GM18511 (cell line): ENCODE data around the gene TMEM86B.

Experiments used
- ATAC-seq: cut with Tn5 transposase; IDR thresholded peaks from one replicate; pipeline ENCODE4 v1.9.1; 2021; ENCODE audit warnings: mild to moderate bottlenecking, moderate library complexity; ENCODE audit not compliant: unreplicated experiment

TMEM86B gene, protein sequence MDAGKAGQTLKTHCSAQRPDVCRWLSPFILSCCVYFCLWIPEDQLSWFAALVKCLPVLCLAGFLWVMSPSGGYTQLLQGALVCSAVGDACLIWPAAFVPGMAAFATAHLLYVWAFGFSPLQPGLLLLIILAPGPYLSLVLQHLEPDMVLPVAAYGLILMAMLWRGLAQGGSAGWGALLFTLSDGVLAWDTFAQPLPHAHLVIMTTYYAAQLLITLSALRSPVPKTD

GRCh38 chr19:55228403-55229031 is at the start of gene TMEM86B:
TMEM86B (minus strand) TSS chr19:55228763; CDS start chr19:55228741, 22 bp downstream.
- ATAC-seq: no peak

- ATAC-seq: no peak
These were observed 48.9 kb upstream of the TMEM86B start for GRCh38 chr19:55277494-55277893.

- peak; percentile 17 for ATAC-seq
These were observed 48.3 kb upstream of the TMEM86B start for GRCh38 chr19:55276720-55277430.

DNA sequence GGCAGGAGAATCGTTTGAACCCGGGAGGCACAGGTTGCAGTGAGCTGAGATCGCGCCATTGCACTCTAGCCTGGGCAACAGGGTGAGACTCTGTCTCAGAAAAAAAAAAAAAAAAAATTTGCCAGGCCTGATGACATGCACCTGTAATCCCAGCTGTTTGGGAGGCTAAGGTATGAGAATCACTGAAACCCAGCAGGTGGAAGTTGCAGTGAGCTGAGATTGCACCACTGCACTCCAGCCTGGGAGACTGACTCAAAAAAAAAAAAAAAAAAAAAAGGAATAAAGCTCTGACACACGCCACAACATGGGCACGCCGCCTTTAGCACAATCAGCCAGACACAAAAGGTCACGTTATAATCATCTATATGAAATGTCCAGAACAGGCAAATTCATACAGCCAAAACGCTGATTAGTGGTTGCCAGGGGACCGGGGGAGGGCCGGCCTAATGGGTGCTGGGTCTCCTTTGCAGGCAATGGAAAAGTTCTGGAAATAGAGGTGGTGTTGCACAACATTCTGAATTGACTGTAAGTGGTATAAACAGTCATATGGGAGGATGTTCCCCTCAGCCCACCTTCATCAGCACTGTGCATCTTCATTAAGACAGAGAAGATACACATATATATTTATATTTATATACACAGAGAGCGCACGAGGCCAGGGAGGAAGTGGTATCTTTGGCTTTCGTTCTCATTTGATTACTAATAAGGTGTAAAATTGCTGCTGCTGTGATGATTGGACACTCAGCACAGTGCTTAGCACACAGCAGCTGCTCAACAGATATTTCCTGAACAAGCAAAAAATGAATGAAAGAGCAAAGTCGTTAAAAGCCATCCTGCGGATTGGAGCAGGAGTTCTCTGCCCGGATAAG is 47.5 kb upstream of the TMEM86B start:
- peak; percentile 75 for ATAC-seq

GRCh38 chr19:55273978-55274707 is 45.6 kb upstream of the TMEM86B start:
- no peak for ATAC-seq

- no peak for ATAC-seq
These were observed 43.6 kb upstream of the TMEM86B start for GRCh38 chr19:55272142-55272541.

DNA sequence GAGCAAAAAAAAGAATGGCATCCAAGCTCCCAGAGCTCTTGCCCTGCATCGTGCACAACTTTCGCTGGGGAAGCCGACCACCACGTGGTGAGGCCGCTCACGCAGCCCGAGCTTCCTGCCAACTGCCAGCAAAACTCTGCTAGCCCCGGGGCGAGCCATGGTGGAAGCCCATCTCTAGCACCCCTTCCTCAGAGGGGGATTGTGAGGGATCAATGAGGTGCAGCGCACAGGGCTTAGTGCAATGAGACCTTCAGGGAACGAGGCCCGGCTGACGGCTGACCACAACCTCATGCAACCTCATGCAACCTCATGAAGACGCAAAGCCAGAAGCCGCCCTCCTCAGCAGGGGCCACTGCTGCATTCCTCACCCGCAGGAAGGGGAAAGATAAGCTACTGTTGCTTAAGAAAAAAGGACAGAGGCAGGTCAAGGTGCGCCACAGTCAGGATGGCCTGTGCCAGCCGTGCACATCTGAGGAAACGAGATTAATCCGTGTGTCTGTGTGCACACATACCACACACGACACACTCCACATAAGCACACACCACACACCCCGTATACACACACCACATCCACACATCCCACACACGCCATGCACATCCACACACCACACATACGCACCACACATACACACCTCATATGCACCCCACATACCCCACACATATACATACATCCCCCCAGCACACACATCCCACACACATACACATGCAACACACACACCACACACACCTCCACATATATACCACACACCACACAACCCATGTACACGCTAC is 41.8 kb upstream of the TMEM86B start:
- no peak for ATAC-seq

- ATAC-seq: no peak
These were observed 40.7 kb upstream of the TMEM86B start for GRCh38 chr19:55269299-55269698.

GRCh38 chr19:55266840-55267239 is 38.3 kb upstream of the TMEM86B start:
- ATAC-seq: no peak

DNA sequence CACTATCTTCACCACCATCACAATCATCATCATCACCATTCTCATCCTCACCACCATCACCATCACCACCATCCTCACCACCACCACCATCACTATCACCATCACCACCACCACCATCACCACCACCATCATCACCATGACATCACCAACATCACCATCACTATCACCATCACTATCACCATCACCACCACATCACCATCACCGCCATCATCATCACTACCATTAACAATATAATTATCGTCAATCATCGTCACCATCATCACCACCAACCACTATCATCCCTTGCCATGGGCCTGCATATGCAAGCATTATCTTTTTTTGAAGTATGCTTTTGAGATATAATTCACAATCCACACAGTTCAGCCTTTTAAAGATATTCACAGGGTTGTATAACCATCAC is 37.8 kb upstream of the TMEM86B start:
- ATAC-seq: no peak

DNA sequence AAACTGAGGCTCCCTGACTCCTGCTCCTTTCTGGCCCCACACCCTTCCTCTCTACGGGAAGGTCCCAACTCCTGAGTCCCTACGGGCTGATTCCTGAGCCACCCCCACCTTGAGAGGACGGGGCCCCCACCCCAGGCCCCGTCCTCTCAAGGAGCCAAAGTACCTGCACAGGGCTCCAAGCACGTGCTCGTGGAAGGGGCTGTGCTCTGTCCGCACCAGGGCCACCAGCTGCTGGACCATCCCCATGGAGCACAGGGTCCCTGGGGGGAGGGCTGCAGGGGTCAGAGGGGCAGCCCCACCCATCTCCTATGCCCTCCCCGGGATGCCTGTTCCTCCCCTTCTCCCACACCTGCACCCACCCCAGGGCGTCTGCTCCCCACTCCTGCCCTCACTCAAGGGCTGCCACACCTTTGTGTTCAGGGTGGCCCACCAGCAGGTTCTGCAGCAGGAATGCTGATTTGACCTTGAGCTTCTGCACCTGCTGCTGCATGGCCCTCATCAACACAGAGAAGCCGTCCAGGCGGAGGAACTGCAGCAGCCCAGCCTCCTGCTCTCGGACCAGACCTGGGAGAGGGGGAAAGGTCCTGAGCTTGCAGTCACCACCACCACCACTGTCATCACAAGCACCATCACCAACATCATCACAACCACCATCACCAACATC is 37.3 kb upstream of the TMEM86B start:
- no peak for ATAC-seq

DNA sequence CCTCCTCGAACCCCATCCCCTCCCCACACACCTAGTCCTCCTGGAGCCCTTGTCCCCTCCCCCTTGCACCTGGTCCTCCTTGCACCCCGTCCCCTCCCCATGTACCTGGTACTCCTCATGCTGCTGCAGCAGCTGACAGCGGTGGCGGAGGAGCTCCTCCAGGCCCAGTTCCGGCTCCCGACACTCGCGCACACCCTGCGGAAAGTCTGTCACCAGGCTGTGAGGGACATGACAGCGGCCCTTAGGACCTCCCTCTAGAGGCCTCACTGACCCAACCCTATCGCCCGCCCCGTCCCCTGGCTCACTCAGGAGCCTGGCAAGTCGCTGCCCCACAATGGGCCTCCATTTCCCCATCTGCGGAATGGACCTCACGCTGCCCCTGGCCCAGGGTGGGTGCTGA is 36.6 kb upstream of the TMEM86B start:
- ATAC-seq: no peak

DNA sequence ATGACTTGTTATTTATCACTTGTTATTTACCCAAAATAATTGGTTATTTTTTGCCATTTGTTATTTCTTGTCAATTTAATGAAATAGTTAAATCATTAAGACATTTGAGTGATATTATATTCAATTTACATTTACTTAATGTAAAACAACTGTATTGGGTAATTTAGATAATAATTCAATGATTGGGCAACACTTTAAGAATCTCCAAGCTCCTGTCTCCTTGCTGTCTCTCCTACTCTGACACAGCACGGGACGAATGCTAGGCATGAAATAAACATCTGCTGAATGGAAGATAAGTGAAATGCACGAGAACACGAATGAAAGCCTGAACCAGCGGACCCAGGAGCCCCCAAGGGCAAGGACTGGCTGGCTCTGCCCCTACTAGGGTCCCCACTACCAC is 36.0 kb upstream of the TMEM86B start:
- ATAC-seq: no peak

- ATAC-seq: no peak
These were observed 33.8 kb upstream of the TMEM86B start for GRCh38 chr19:55262359-55262758.

GRCh38 chr19:55261671-55262126 is 33.1 kb upstream of the TMEM86B start:
- no peak for ATAC-seq

DNA sequence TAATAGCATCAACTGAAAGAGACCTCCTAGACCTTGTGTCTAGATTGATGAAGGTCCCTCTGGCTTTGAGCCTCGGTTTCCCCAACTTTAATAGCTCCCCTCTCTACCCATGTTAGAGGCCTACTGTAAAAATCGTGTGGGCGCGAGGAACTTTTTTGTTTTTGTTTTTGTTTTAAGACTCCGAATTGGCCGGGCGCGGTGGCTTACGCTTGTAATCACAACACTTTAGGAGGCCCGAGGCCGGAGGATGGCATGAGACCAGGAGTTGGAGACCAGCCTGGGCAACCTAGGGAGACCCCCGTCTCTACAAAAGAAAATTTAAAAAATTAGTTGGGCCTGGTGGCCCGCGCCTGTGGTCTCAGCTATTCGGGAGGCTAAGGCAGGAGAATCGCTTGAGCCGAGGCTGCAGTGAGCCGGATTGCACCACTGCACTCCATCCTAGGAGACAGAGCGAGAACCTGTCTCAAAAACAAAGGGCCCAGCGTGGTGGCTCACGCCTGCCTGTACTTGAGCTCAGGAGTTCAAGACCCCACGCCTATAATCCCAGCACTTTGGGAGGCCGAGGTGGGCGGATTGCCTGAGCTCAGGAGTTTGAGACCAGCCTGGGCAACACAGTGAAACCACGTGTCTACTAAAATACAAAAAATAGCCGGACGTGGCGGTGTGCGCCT is 31.1 kb upstream of the TMEM86B start:
- no peak for ATAC-seq

DNA sequence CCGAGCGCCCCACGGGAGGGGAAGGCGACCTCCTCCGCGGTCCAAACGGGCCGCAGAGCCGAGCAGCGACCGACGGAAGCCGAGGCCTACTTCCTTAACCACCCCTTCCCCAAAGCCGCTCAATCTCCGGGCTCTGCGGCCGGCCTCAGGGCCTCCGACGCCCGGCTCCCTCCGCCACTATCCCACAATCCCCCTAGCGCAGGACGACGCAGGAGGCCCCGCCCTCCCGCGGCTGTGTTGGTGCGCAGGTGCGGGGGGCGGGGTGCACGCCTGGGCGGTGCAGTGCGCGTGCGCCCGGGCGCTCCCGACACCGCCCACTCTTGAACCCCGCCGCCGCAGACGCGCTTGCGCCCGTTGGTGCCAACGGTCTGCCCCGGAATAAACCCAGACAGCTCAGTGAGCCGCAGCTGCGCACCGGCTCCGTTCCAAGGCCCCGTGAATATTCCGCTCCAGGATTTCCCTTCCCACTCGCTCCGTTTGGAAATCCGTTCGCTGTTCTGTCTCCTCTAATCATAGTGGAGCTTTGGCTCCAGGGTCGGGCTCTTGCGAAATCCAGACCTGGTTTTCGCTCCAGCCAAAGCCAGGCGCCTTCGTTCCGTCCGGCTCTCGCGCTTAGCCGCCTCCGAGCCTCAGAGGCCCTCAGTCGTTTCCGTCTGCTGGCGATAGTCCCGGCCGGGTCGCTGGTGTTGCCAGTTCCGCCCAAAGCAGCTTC is 30.4 kb upstream of the TMEM86B start, which contains the start of gene PPP6R1:
Gene PPP6R1, minus strand, starts transcription at position 190 of the 712 bp plus-strand sequence. CDS start 11,914 bp downstream, outside the sequence.
- ATAC-seq: peak; percentile 75

GRCh38 chr19:55258476-55258827 is 29.9 kb upstream of the TMEM86B start:
- ATAC-seq: peak; percentile 21
